IMR-90 (cell line): ENCODE measurements around the gene FBLIM1.
"Not testable (repeated sequence)": the region's sequence is repeated elsewhere in the genome, so short reads cannot be mapped to it uniquely, and the experiment has no call there.

Source experiments
- BHLHE40 ChIP-seq: fragments of 150-350 bp; IDR thresholded peaks from 2 replicates; pipeline ENCODE4 v1.6.1; 2016; ENCODE audit warnings: mild to moderate bottlenecking, low read depth, low read length
- CEBPB ChIP-seq: IDR thresholded peaks from 2 replicates; pipeline ENCODE4 v1.6.1; 2012; ENCODE audit warnings: low read depth, low read length, improper control_type of control experiment
- CTCF ChIP-seq: conservative IDR thresholded peaks from 2 replicates; pipeline ENCODE4 v1.5.1; 2012; ENCODE audit warnings: mild to moderate bottlenecking, low read depth, low read length, improper control_type of control experiment
- ELK1 ChIP-seq: fragments of 150-350 bp; IDR thresholded peaks from 2 replicates; pipeline ENCODE4 v1.6.1; 2016; ENCODE audit warnings: low read depth, mild to moderate bottlenecking, low read length, moderate library complexity, borderline replicate concordance
- MAFK ChIP-seq: IDR thresholded peaks from 2 replicates; pipeline ENCODE4 v1.6.1; 2012; ENCODE audit warnings: low read depth, low read length, improper control_type of control experiment
- MXI1 ChIP-seq: IDR thresholded peaks from 2 replicates; pipeline ENCODE4 v1.6.1; 2012; ENCODE audit warnings: low read depth, mild to moderate bottlenecking, low read length, moderate library complexity, borderline replicate concordance
- POLR2A ChIP-seq: IDR thresholded peaks from 2 replicates; pipeline ENCODE4 v1.6.1; 2012; ENCODE audit warnings: mild to moderate bottlenecking, low read depth, low read length
- RAD21 ChIP-seq: IDR thresholded peaks from 2 replicates; pipeline ENCODE4 v1.6.1; 2012; ENCODE audit warnings: low read length, improper control_type of control experiment
- RFX5 ChIP-seq: IDR thresholded peaks from 2 replicates; pipeline ENCODE4 v1.8.0; 2012; ENCODE audit warnings: low read depth, mild to moderate bottlenecking, low read length, moderate library complexity

- TF ChIP-seq CTCF, MXI1, ELK1, POLR2A, RFX5, RAD21, BHLHE40, MAFK, CEBPB: not testable (repeated sequence)
Observed at GRCh38 chr1:15827567-15827966, 69.0 kb downstream of the FBLIM1 start.
